Measurements from ENCODE around the gene CYTH1. TPM values are rescaled to one million over a fixed set of nuclear protein-coding genes. Genes with fewer than 3 reads are reported as not detected.

The CYTH1 gene
- total RNA-seq, 1 experiment from 2014 or later: 34.3 TPM

GRCh38 chr17:78790552-78790951, 8.5 kb upstream of the CYTH1 start (continued):
- TF ChIP-seq CTCF (IDR thresholded peaks at IDR 0.05 in 2 of 3, conservative IDR thresholded peaks at IDR 0.05 in 1 of 3; ENCODE audit: borderline replicate concordance in 1 of 3, insufficient read depth in 1 of 3, low read depth in 2 of 3, low read length in 2 of 3) (no peak), EZH2phosphoT487 (IDR thresholded peaks at IDR 0.05; ENCODE audit: borderline replicate concordance) (no peak), FOSL1 (IDR thresholded peaks at IDR 0.05; ENCODE audit: low read depth) (no peak), RAD21 (IDR thresholded peaks at IDR 0.05; ENCODE audit: low read depth) (no peak), CEBPB (IDR thresholded peaks at IDR 0.05; ENCODE audit: low read depth) (no peak)

- no peak overlapping the region for H3K4me2 ChIP-seq (ENCODE audit: low read length)
- peaks cover 5 to 14% of the 10 kb centered on the region in 2 experiments; a peak in 3 of 4 replicates for H3K4me1 ChIP-seq (ENCODE audit: control insufficient read depth in 1 of 2, insufficient read depth in 2 of 2, low read length in 2 of 2)
- no peak overlapping the region for H3K9ac ChIP-seq (ENCODE audit: low read length)
- no peak overlapping the region for H3K4me3 ChIP-seq (replicated peaks in 1 of 2; ENCODE audit: low read depth in 1 of 2, low read length in 2 of 2)
- no peaks in the 10 kb centered on the region for H3K9me2 ChIP-seq (ENCODE audit: insufficient read depth)
- DNase-seq (ENCODE audit: low read depth, low spot score) (no peak), ATAC-seq (no peak)
- no peak overlapping the region for H2AFZ ChIP-seq (ENCODE audit: low read depth, low read length, poor library complexity, severe bottlenecking)
- CTCF ChIA-PET: no interaction called here
- intact Hi-C loops (cut with micrococcal nuclease): no loop called here
- no peaks in the 10 kb centered on the region for H3K27me3 ChIP-seq (ENCODE audit: insufficient read depth, low read length)
- no peak overlapping the region for H3K27ac ChIP-seq (ENCODE audit: low read depth, low read length)
- peaks cover 2 to 7% of the 10 kb centered on the region in 2 experiments; a peak in 1 of 4 replicates for H3K36me3 ChIP-seq (ENCODE audit: control insufficient read depth in 1 of 2, insufficient read depth in 2 of 2, low read length in 2 of 2)
- no peak for TF ChIP-seq YY1 (IDR thresholded peaks at IDR 0.05; ENCODE audit: extremely low read depth, insufficient replicate concordance, low read depth, low read length)
- TF ChIP-seq EZH2 (IDR thresholded peaks at IDR 0.05): no peak
- no peak for TF ChIP-seq FOSL1 (IDR thresholded peaks at IDR 0.05; ENCODE audit: low read depth)
- POLR2A ChIA-PET: no interaction called here
- H4K20me1 ChIP-seq (ENCODE audit: insufficient read depth): no peaks in the 10 kb centered on the region
- RAD21 ChIA-PET (ENCODE audit: low non-redundant PET in 1 of 2, low total read pairs in 2 of 2, uncharacterized antibody in 2 of 2, unreplicated experiment in 2 of 2): interaction anchor here in 1 of 2 experiments (0.6 kb wide), 1 partner anchor 274 kb away, joined by 3 read pairs; no protein-coding TSS in a partner anchor
- no TSS peak for BruUV-seq (replicated peaks)
- no peaks in the 10 kb centered on the region for H3K9me3 ChIP-seq (ENCODE audit: control insufficient read depth in 1 of 2, insufficient read depth in 1 of 2, low read depth in 1 of 2, low read length in 2 of 2)
- H3K79me2 ChIP-seq (ENCODE audit: insufficient read depth, low read length): no peaks in the 10 kb centered on the region
Observed at GRCh38 chr17:78789663-78790181, 7.6 kb upstream of the CYTH1 start.

Measured in HCT116 (cell line).